BJ (cell line): ENCODE measurements around the gene DPP7. TPM values are rescaled to one million over a fixed set of nuclear protein-coding genes. Genes with fewer than 3 reads are reported as not detected.

Experiments
- CTCF ChIA-PET: fragments of 350-600 bp; formaldehyde crosslinking; extraction: SDS; loops from one replicate; lab custom pipeline; 2021; ENCODE audit warnings: antibody characterized with exemption, inconsistent platforms; lab: Yijun Ruan, JAX
- POLR2A ChIA-PET: fragments of 300-600 bp; sonication (Branson Sonifier 250); formaldehyde crosslinking; extraction: SDS; loops from one replicate; lab custom pipeline; 2021; ENCODE audit warnings: antibody characterized with exemption; lab: Charles Lee
- DNase-seq: peaks from one replicate; pipeline ENCODE4 v3.0.0-alpha.2; 2011; ENCODE audit warnings: low read depth
- H3K27me3 ChIP-seq: 2 replicates; pipeline ENCODE4 v1.6.0; 2011; ENCODE audit warnings: low read length; ENCODE audit not compliant: control insufficient read depth, insufficient read depth
- H3K36me3 ChIP-seq: 2 replicates; pipeline ENCODE4 v1.5.1; 2011; ENCODE audit warnings: low read length; ENCODE audit not compliant: control insufficient read depth, insufficient read depth
- H3K4me3 ChIP-seq: 2 replicates; pipeline ENCODE4 v1.5.1; 2011; ENCODE audit warnings: low read depth, mild to moderate bottlenecking, control low read depth, low read length
- CTCF ChIP-seq: IDR thresholded peaks from 2 replicates; pipeline ENCODE4 v1.5.1; 2011; ENCODE audit warnings: low read depth, mild to moderate bottlenecking, control low read depth, inconsistent platforms, low read length, moderate library complexity; ENCODE audit not compliant: insufficient read depth
- polyA plus RNA-seq: library from polyadenylated mRNA; depleted of rRNA; stranded (reverse); fragments of >200 nt; gene quantifications from 2 replicates; pipeline ENCODE4 v1.2.3, GENCODE V29; 2011

DPP7 gene
- polyA plus RNA-seq, 1 experiment: 94.4 TPM

- Histone ChIP-seq H3K27me3 (no peaks in the 10 kb centered on the region), H3K4me3 (peak within 1 kb of the TSS; percentile 64), H3K36me3 (peaks cover 15% of the 10 kb centered on the region)
- DNase-seq: peak; percentile 96
- CTCF ChIA-PET: interaction anchor here (0.8 to 3.3 kb wide), 9 partner anchors 9 to 148 kb away, joined by 3 to 10 read pairs (median 7); partner anchors contain the start of genes NPDC1 and SAPCD2
- no peak for TF ChIP-seq CTCF
- POLR2A ChIA-PET: interaction anchor here (0.7 to 1.0 kb wide), 2 partner anchors 9 to 18 kb away, joined by 3 to 4 read pairs; no protein-coding TSS in a partner anchor
Observed at GRCh38 chr9:137086531-137087408, 27.8 kb downstream of the DPP7 start, which contains the start of gene MAN1B1. MAN1B1 (plus strand) TSS chr9:137086985; CDS start chr9:137087000, 15 bp downstream.

- no peak for TF ChIP-seq CTCF
- CTCF ChIA-PET: interaction anchor here (0.8 to 3.3 kb wide), 7 partner anchors 10 to 149 kb away, joined by 3 to 10 read pairs (median 7); partner anchors contain the start of genes NPDC1 and SAPCD2
- Histone ChIP-seq H3K27me3 (no peaks in the 10 kb centered on the region), H3K4me3 (peak overlapping the region; percentile 64), H3K36me3 (peaks cover 18% of the 10 kb centered on the region)
- DNase-seq: no peak
- POLR2A ChIA-PET: no interaction called here
Observed at GRCh38 chr9:137085920-137086530, 28.5 kb downstream of the DPP7 start.

GRCh38 chr9:137084526-137084925 is 30.0 kb downstream of the DPP7 start:
- ChIA-PET POLR2A (interaction anchor here (0.6 kb wide), 1 partner anchor 36 kb away, joined by 4 read pairs; no protein-coding TSS in a partner anchor), CTCF (interaction anchor here (1.2 kb wide), 1 partner anchor 14 kb away, joined by 3 read pairs; the partner anchor contains the start of gene SAPCD2)
- no peak overlapping the region for H3K4me3 ChIP-seq
- no peaks in the 10 kb centered on the region for H3K27me3 ChIP-seq
- TF ChIP-seq CTCF: no peak
- no peak for DNase-seq
- peaks cover 24% of the 10 kb centered on the region for H3K36me3 ChIP-seq

GRCh38 chr9:137083394-137084004 is 31.0 kb downstream of the DPP7 start:
- no peaks in the 10 kb centered on the region for H3K27me3 ChIP-seq
- peaks cover 29% of the 10 kb centered on the region for H3K36me3 ChIP-seq
- TF ChIP-seq CTCF: no peak
- DNase-seq: peak; percentile 80
- H3K4me3 ChIP-seq: no peak overlapping the region
- POLR2A ChIA-PET: no interaction called here
- CTCF ChIA-PET: interaction anchor here (0.6 to 1.7 kb wide), 7 partner anchors 12 to 213 kb away, joined by 3 to 9 read pairs (median 4); partner anchors contain the start of genes RNF224 and SAPCD2
